NCI-H1694 treated with DMSO at 0.1 percent for 48 hours (cell line): ENCODE results near the gene MDGA2.

Experiments
- DNase-seq: peaks from one replicate; lab custom pipeline; 2025; lab: John Stamatoyannopoulos, UW

Gene MDGA2

DNA sequence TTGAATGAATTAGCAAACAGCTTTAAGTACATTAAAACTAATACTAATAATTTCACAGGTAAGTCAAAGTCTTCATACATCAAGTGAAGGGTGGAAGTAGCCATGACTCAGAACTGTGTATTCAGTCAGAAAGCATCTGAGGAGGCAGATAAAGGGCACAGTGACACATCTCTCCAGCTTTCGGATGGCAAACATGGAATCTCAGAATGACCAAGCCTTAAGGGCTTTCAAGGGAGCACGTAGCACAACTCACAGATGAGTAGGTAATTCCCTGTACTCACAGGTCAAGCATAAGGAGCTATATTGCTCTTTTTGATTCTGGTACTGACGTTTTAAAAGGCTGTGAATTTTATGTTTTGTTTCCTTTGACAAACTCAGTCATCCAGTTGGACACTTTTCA is 56.0 kb downstream of the MDGA2 start:
- no peak for DNase-seq

DNA sequence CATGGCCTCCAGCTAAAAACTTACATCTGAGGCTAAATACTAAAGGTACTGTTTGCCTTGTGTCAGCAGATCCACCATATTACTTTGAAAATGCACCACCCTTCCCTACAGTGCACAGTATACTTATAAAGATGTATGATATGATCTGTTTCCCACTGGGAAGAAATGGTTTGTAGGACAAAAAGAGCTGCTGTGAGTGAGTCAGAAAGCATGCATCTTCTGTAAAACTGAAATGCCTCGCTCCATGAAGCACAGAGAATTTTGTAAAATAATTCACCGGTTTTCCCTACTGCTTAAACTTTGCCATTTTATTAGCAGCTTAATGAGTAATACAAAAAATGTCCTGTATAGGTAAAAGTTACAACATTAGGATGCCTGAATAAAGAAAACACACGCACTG is 68.8 kb downstream of the MDGA2 start:
- DNase-seq = no peak

DNA sequence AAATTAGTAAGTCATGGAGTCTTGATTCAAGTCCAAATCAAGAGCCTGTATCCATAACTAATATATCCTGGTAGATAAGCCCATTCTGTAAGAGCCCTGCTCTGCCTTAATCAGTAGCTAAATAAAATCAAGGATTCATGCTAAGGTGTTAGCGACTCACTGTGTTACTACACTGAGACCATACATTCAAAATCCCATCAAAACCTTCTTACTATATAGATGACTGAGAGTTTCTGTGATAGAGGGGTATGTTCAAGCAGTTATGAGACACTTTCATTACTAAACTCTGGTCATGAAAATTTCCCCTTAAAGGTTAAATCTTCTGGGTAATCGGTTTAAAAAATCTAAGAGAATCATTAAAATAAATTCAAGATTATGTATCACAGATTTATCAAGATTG is 78.5 kb downstream of the MDGA2 start:
- no peak for DNase-seq

DNA sequence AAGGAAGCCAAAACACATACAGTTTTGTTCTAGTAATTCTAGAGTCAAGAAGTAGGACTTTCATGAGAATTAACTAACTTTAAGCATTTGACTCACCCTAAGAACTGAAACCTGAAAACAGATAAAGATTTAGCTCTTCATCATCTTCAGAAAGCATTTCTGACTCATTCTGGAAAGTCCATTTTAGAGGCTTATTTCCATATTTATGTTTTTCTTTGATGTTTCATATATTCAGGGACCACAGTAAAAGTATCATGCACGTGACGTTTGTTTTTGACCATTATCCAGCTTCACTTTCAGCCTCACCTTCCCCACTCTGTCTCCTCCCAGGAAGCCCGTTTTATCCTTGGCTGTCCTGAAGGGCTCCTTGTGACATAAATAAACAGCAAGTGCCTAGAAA is 79.2 kb downstream of the MDGA2 start:
- no peak for DNase-seq

DNA sequence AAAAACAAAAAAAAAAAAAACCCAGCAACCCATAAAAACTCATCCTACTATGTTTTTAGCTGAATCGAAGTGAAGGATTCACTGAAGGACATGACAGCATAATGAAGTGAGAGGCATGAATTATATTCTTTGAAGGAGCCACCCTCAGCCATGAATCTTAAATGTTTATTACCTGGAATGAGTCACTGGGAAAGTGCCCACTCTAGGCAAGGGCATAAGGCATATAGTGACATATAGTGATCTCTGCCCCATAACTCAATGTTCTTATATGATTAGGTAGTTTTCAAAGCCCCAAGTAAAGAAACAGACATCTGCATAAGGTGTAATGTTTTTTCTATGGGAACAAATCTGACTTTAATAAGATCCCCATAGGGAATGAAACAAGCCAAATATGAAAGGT is 79.9 kb downstream of the MDGA2 start:
- DNase-seq = no peak

DNA sequence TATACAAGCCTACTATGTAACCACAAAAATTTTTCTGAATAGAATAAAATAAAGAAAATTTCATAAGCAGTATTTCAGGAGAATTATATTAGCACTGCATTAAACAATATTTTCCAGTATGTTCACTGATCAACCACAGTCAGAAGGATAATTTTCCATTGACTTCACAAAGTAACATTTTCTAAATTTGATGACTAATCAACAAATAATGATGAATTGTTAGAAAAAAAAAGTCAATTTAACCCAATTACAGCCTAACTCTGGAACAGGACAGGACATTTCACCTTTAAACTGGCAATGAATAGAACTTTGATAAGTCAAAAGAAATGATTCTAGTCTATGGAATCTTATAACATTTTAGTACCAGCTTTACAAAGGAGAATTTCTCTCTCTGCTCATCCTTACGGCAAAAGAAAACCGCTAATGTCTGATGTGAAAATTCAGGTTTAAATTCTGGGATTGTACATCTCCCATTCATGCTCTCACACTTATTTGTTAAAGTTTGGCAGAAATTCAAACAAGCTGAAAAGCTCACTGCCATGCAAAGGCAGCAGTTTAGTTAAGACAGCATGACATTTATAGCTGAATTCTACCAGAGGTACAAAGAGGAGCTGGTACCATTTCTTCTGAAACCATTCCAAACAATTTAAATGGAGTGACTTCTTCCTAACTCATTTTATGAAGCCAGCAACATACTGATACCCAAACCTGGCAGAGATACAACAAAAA is 84.5 kb downstream of the MDGA2 start:
- DNase-seq = no peak

DNA sequence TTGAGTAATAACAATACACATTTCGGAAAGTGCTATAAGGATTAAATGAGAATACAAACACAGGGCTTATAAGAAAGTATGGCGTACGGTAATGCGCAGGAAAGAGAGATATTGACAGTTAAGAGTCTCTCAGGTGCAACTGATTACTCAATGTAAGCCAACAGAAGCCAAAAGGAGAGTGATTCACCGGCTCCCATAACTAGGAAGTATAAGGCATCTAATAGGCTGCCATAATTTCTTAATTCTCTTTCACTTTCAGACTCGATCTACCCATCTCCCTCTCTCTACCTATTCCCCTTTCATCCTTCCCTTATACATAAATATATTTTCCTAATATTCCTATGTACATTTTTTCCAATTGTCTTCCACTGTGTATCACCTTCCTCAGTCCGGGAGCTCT is 90.0 kb downstream of the MDGA2 start:
- no peak for DNase-seq

DNA sequence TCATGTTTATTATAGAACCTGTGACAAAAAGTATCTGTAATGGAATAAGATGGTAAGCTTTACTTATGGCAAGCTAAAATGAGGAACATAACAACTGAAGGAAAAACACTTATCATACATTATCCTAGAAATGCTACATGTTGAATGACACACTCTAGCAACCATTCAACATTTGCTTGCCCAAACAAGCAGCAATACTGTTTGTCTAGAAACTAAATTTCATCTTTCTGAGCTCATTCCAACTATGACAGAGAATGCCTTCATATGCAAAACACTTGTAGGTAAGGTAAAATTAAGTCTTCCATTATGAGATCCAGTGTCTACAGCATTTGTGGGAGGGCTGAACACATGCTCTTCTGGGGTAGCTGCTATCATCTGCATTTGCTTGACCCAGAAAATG is 108.1 kb downstream of the MDGA2 start:
- no peak for DNase-seq

DNA sequence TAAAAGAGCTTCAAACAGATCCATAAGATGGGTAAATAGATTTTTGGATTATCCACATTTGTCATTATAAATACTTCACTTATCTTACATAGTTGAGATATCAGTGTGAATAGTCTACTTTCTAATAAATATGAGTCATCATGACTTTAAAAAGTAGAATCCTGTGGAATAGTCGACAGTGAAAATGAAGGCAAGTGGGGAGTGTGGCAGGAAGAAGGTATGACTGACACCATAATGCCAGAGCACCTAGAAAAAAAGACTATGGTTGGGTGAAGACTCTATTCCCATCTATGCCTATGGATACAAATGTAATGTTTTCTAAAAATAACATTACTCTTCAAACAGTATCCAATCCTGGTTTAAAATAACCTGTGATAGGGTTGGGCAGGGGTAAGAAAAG is 117.5 kb downstream of the MDGA2 start:
- DNase-seq = no peak

DNA sequence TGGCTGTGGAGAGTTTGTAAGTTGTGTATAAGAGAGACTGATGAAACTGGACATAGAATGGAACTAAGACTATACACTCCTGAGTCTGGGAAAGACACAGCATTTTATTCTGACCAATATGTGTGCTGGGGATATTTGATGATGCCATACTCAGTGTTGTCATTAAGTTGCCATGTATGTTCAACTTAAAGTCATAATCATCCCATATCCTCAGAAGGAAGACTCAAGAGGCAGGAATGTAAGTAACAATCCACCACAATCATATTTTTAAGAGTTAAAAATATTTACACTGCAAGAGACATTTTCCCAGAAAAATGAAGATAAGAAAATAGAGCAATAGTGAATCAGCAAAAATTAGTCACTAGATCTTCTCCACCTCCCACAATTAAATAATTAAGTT is 120.1 kb downstream of the MDGA2 start:
- DNase-seq = no peak

DNA sequence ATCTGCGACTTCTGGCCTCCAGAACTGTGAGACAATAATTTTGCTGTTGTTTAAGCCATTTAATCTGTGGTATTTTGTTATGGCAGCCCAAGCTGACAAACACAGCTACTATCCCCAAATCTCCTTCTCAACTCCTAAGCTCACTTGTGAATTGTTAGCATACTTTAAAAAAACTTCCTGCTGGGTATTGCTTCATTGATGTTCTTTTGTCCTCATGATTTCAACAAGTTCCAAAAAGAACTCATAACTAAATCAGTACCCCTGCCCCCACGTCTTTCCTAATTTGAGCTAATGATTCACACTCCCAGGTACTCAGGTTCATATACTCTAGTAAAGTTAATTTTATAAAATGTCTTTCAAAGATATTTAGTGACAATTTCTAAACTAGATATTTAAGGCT is 125.5 kb downstream of the MDGA2 start:
- DNase-seq = no peak

DNA sequence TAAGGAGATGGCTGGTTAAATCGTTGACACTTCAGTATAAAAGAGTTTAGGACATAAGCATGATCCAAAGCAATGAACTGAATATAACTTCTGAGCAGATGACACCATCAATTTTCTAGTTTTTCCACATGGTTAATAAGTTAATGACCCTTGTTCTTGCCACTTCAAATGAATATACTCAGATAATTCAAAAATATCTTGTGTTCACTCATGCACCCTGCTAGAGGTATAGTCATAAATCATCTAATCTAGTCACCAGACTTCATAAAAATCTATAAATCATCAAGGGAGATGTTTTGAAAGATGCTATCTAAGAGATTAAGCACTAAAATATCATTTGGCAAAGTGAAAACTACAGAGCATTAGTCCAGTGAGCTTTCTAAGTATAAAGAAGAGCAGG is 131.9 kb downstream of the MDGA2 start:
- no peak for DNase-seq

DNA sequence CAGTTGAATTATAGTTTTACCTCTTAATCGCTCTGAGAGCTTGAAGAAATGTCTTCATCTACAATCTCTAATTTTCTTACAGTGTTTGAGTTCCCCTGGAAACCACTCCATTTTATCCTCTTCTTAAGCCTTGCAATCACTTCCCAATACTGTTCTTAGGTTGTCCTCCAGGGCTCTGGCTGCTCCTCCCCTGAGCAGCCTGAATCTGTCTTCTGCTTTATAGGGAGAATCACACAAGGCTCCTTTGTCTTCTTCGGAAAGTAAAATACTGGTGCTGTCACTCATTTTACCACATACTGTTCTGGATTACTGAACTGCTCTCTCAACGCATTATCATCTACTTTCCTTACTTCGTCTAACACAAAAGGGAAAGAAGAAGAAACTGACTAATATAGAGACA is 133.7 kb downstream of the MDGA2 start:
- no peak for DNase-seq

DNA sequence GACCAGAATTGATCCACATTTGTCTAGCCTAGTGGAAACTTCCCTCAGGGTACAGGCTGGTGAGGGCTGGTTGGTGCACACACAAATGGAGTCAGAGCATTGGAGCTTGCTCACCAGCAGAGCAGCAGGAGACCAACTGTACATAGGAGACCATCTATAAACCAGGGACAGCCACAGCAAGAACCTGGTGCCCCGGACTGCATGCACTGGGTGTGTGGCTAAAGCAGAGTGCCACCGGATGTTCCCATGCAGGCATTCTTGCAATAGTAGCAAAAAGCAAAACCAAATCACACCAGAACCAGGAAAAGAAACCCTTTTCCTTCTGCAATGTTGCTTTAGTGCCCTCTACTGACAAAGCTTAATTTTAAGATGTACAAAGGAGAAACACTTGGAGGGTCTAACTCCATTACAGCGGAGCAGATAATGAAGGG is 136.4 kb downstream of the MDGA2 start:
- no peak for DNase-seq

DNA sequence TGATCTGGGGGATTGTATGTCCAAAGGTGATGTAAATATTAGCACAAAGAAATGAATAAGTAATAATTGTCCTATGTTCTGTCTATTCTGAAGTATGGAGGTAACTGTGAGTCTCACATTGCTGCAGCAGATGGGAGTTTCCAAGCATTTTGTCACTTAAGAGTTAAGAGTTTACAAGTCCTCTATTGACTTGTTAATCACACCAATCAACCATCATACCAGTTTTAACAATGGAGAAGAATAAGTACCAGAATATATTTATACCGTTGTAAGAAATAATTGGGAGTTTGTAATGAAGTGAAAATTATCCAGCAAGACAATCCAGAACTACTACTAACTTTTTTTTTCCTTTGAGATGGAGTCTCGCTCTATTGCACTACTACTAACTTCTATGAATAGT is 139.1 kb downstream of the MDGA2 start:
- no peak for DNase-seq

DNA sequence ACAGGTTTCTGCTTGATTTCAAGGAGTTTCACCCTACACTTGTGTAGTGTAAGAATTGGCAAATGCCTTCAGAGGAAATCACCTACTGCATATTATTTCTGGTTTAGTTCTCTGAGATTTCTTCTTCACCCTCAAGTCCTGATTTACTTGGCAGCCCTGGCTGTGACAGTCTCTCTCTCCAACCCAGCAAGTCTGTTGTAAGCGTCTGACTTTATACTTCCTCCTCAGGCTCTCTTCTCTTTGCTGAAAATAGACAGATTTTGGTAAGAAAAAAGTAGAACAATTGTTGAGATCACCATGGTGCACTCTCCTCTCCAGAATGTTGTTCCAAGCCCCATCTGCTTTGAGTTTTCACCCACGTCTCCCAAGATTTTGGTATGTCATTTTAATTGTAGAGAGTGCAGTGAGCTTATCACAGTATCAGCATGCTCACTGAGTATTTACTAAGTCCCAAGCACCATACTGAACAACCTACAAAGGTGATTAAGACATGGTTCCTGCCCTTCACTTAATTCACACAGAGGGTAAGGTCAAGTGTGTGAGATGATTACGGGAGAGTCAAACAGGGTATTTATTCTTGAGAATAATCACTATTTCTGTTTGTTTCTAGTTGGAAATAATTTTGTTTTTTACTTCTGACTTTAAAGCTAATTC is 148.7 kb downstream of the MDGA2 start:
- no peak for DNase-seq

DNA sequence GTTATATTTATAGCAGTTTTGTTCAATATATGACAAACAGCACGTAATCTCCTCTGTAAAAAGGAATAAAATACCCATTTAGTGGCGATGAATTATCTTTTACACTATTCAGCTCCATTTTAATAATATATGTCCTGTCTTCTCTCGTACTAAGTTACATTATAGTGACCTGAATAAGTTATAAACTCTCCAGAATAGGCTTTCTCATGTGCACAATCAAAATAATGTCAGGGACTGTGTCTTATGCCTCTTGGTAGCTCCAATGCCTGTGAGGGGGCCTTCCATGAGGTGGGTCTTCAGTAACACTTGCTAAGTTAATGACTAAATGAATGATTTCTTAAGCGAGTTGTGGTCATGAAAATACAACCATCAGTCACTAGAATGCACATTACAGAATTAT is 150.9 kb downstream of the MDGA2 start:
- DNase-seq = no peak

DNA sequence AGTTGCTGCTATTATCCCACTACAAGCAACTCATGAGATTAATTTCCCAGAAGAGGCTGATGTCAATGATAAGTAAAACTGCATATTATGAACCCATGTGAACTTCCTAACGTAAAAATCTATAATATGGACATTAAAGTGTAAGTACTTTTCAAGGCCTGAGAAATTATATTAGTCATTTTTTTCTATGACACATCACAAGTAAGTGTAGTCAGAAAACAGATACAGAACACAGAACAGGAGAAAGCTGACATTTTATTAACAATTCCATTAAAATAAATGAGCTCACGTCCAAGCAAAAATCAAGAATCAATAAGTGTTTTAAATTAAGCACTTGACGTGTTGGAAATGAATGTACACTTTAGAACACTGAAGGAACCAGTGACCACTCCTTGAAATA is 155.0 kb downstream of the MDGA2 start:
- DNase-seq = no peak

DNA sequence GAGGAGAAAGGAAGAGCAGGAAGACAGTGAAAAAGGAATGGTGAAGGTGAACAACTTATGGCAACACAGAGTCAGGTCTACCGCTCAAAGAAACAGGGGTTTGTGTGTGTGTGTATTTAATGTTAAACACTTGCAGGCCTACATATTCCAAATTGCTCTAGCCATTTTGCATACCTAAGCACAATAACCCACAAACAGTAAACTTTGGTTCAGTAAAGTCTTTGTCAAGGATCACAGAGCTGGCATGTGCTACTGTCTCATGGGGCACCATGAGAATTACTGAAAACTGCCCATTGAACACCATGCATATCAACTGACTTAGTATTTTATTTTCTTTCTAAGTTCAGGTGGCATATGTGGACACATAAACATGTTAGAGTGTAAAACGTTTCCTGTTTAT is 163.6 kb downstream of the MDGA2 start:
- no peak for DNase-seq

DNA sequence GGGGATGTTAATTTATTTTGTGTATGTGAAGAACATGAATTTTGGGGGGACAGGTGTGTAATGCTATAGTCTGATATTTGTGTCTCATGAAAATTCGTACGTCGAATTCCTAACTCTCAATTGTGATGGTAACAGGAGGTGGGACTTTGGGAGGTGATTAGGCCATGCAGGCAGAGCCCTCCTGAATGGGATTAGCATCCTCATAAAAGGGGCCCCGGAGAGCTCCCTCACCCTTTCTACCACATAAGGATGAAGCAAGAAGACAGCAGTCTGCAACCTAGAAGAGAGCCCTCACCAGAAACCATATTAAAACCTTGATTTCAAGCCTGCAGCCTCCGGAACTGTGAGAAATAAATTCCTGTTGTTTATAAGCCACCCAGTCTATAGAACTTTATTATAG is 165.4 kb downstream of the MDGA2 start:
- no peak for DNase-seq

DNA sequence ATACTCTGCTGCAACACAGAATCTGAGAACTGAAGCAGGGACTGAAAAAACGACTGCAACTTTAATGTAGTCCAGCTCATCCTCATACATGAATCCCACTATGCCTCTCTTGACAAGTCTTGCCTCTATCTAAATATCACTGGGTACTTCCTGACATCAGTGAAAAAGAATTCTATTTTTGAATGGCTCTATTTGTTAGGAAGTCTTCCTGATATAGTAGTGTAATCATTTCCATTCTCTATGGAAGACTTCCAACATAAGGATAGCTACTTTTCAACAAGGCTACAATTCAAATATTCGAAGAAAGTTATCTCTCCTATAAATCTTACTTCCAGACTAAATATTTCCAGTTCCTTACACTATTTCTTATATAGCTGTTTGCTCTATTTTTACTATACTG is 167.5 kb downstream of the MDGA2 start:
- no peak for DNase-seq

DNA sequence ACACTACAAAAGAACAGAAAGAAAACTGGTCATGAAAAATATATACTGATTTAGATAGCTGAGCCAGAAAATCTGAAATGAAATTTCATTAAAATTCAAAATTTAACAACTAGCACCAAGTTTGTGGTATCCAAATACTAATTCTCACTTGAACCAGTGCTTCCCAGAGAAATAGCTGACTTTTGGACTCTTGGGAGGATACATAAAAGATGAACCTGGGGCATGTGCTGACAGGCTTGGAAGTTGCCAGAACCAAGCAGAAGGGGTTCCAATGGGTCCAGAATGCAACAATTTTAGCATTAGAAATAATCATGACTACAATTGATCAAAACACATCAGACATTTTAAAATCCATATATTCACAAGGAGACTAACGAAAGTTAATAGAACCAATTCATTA is 175.0 kb downstream of the MDGA2 start:
- no peak for DNase-seq

DNA sequence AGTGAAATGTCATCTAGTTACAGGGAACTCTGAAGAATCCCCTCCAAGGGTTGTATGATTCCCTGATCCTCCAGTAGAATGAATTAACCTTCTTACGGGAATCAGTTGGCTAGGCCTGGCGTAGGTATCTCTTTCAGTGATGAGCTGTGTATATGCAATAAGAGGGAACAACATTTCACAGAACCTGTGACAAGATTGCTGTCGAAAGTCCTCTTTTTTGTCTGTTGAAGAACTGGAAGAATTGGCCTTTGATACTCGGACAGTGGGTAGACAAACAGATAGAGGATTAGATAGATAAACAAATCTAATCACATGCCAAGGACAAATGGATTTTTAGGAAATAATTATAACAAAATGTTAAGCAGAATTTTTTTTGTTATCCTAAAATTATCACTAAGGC is 184.6 kb downstream of the MDGA2 start:
- no peak for DNase-seq

DNA sequence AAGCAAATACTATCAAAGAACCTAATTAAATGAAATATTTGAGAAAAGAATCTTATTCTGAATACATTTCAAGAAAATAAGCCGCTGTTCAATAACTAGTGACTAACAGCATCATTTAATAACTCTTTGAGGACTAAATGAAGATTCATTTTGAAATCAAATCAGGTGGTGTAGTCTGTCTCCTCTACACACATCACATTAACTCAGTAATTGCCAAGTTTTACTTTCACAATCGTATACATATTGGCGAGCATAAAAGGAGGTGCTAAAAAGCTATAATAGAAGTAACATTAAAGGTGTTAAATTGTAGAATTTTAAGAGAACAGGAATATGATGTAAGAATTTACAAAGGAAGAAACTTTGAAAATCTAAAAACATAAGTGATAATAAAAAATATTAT is 185.1 kb downstream of the MDGA2 start:
- DNase-seq = no peak
